Left lobe of liver (tissue), 1 donor: Measurements from ENCODE around the gene VN1R2. TPM values are rescaled to one million over a fixed set of nuclear protein-coding genes. Genes with fewer than 3 reads are reported as not detected.

Source experiments
- total RNA-seq: library from RNA; stranded (reverse); gene quantifications from one replicate; pipeline ENCODE4 v1.2.1, GENCODE V29; 2021
- donor health status: DM: no; HTN: yes; CAD: no.

The VN1R2 gene
- total RNA-seq, 1 donor from 2014 or later = not detected

Other genes starting within 250 kb of the VN1R2 start
- not detected for gene ERVV-1, start 244.4 kb upstream of the VN1R2 start, total RNA-seq
- not detected for gene ERVV-2, start 213.6 kb upstream of the VN1R2 start, total RNA-seq
- 8.8 TPM for gene ZNF160, start 154.9 kb upstream of the VN1R2 start, total RNA-seq
- gene ZNF415, start 125.4 kb upstream of the VN1R2 start, total RNA-seq = 0.83 TPM
- 1.5 TPM for gene ZNF347, start 99.2 kb upstream of the VN1R2 start, total RNA-seq
- 0.28 TPM for gene ZNF665, start 64.9 kb upstream of the VN1R2 start, total RNA-seq
- gene ZNF677, start 3.4 kb upstream of the VN1R2 start, total RNA-seq = 1.1 TPM
- gene VN1R4, start 9.4 kb downstream of the VN1R2 start, total RNA-seq = not detected
- 1.2 TPM for gene ZNF845, start 75.5 kb downstream of the VN1R2 start, total RNA-seq
- gene ZNF525, start 107.4 kb downstream of the VN1R2 start, total RNA-seq = 1.2 TPM
- gene ZNF765, start 136.9 kb downstream of the VN1R2 start, total RNA-seq = 3.9 TPM
- 2.9 TPM for gene ZNF761, start 173.7 kb downstream of the VN1R2 start, total RNA-seq
- 0.70 TPM for gene ZNF813, start 209.4 kb downstream of the VN1R2 start, total RNA-seq